Thoracic aorta (tissue), 2 donors: ENCODE measurements around the gene TTC16. TPM values are rescaled to one million over a fixed set of nuclear protein-coding genes. Genes with fewer than 3 reads are reported as not detected.

ENCODE experiments used
- ATAC-seq: fragments of 150-250 bp; one replicate; pipeline ENCODE4 v1.8.0; 2017; ENCODE audit warnings: low read depth; ENCODE audit not compliant: insufficient number of reproducible peaks, low FRiP score
- DNase-seq: peaks from one replicate; pipeline ENCODE4 v3.0.0-alpha.2; 2020; ENCODE audit warnings: low spot score
- H3K27ac ChIP-seq, 2 donors: fragments of 200-600 bp; sonication (generic); 1 replicate in 1 of 2; 2 replicates in 1 of 2; pipeline ENCODE4 v1.5.1; 2016; ENCODE audit warnings: mild to moderate bottlenecking in 2 of 2, moderate library complexity in 2 of 2
- H3K27me3 ChIP-seq: fragments of 200-600 bp; sonication (generic); replicated peaks from 2 replicates; pipeline ENCODE4 v1.6.0; 2016; ENCODE audit warnings: mild to moderate bottlenecking; ENCODE audit not compliant: insufficient read depth
- H3K36me3 ChIP-seq: fragments of 200-600 bp; sonication (generic); one replicate; pipeline ENCODE4 v1.5.1; 2016
- H3K4me1 ChIP-seq, 2 donors: fragments of 200-600 bp; sonication (generic); 1 replicate in 1 of 2; 2 replicates in 1 of 2; pipeline versions ENCODE4 v1.5.1 to v1.6.0; 2016; ENCODE audit warnings: low read depth in 2 of 2, mild to moderate bottlenecking in 1 of 2; ENCODE audit not compliant: control insufficient read depth in 1 of 2
- H3K4me3 ChIP-seq: fragments of 200-600 bp; sonication (generic); 2 replicates; pipeline ENCODE4 v1.5.1; 2016; ENCODE audit warnings: mild to moderate bottlenecking
- H3K9me3 ChIP-seq: fragments of 200-600 bp; sonication (generic); 2 replicates; pipeline ENCODE4 v1.5.1; 2016
- total RNA-seq, 2 donors: library from RNA; depleted of rRNA; stranded (reverse); fragments of >200 nt; gene quantifications; one replicate each; pipeline versions ENCODE4 v1.1.0 to v1.2.3, GENCODE V29; 2016
- TF ChIP-seq, protein P1 (sequence below): fragments of 200-600 bp; sonication (generic); IDR thresholded peaks from one replicate; pipeline ENCODE4 v1.5.1; 2019; ENCODE audit warnings: antibody characterized with exemption

TTC16 gene
- total RNA-seq, 2 donors from 2014 or later = 0.14 to 0.27 TPM

GRCh38 chr9:127773272-127773671 lies 57.4 kb downstream of the TTC16 start:
- H3K36me3 ChIP-seq = no peaks in the 10 kb centered on the region
- H3K9me3 ChIP-seq = no peaks in the 10 kb centered on the region
- H3K27ac ChIP-seq = no peak overlapping the region
- H3K4me1 ChIP-seq = peaks cover 8% of the 10 kb centered on the region in 2 donors
- TF ChIP-seq, protein P1, sequence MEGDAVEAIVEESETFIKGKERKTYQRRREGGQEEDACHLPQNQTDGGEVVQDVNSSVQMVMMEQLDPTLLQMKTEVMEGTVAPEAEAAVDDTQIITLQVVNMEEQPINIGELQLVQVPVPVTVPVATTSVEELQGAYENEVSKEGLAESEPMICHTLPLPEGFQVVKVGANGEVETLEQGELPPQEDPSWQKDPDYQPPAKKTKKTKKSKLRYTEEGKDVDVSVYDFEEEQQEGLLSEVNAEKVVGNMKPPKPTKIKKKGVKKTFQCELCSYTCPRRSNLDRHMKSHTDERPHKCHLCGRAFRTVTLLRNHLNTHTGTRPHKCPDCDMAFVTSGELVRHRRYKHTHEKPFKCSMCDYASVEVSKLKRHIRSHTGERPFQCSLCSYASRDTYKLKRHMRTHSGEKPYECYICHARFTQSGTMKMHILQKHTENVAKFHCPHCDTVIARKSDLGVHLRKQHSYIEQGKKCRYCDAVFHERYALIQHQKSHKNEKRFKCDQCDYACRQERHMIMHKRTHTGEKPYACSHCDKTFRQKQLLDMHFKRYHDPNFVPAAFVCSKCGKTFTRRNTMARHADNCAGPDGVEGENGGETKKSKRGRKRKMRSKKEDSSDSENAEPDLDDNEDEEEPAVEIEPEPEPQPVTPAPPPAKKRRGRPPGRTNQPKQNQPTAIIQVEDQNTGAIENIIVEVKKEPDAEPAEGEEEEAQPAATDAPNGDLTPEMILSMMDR = no peak
- no peak overlapping the region for H3K4me3 ChIP-seq
- no peaks in the 10 kb centered on the region for H3K27me3 ChIP-seq
- DNase-seq (no peak), ATAC-seq (no peak)

DNA sequence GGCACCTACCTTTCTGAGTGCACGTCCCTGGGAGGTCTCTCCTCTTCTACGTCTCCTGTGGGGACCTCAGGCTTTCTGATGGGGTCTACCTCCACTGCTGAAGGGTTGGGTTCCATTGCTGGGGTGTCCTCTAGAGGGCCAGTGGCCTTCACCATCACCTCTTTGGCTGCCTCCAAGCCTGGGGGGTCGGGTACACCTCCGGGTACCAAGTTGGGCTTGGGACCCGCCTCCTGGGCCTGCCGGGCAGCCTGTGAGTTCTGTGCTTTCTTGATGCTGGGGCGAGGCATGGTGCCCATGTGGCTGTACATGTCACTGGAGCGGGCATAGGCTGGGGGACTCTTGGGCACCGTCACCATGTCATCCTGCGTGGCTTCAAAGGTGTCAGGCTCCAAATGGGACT lies 58.1 kb downstream of the TTC16 start:
- Histone ChIP-seq H3K9me3 (no peaks in the 10 kb centered on the region), H3K27me3 (no peaks in the 10 kb centered on the region)
- no peak for ATAC-seq

GRCh38 chr9:127776195-127776923 lies 60.5 kb downstream of the TTC16 start:
- TF ChIP-seq, protein P1 = no peak
- ATAC-seq (no peak), DNase-seq (no peak)
- Histone ChIP-seq H3K9me3 (no peaks in the 10 kb centered on the region), H3K4me3 (peak overlapping the region; percentile 18), H3K4me1 (no peaks in the 10 kb centered on the region), H3K36me3 (no peaks in the 10 kb centered on the region), H3K27me3 (no peaks in the 10 kb centered on the region), H3K27ac (no peak overlapping the region)

More for the DNA sequence above, 58.1 kb downstream of the TTC16 start:
- no peak overlapping the region for H3K27ac ChIP-seq
- DNase-seq = no peak
- peaks cover 8% of the 10 kb centered on the region in 2 donors for H3K4me1 ChIP-seq
- H3K4me3 ChIP-seq = no peak overlapping the region
- H3K36me3 ChIP-seq = no peaks in the 10 kb centered on the region
- TF ChIP-seq, protein P1 = no peak

DNA sequence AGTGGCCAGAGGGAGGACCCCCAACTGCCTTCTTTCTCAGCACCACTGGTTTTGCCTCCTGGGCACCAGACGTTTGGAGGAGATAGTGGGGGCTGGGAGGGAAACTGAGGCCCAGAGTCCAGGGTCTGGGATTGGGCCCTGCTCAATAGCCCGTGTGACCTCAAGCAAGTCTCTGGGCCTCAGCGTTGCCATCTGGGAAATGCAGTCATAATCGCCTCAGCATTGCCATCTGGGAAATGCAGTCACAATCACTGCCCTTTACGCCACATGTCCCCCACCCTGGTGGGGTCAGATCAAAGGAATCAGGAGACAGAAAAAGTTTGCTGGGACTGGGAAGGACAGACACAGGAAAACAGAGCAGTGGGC lies 61.0 kb downstream of the TTC16 start:
- no peak for ATAC-seq
- Histone ChIP-seq H3K4me3 (peak overlapping the region; percentile 18), H3K36me3 (no peaks in the 10 kb centered on the region), H3K27ac (no peak overlapping the region), H3K27me3 (no peaks in the 10 kb centered on the region), H3K9me3 (no peaks in the 10 kb centered on the region), H3K4me1 (no peaks in the 10 kb centered on the region)
- TF ChIP-seq, protein P1 = no peak
- no peak for DNase-seq

- H3K27me3 ChIP-seq = no peaks in the 10 kb centered on the region
- DNase-seq (no peak), ATAC-seq (no peak)
- H3K36me3 ChIP-seq = no peaks in the 10 kb centered on the region
- H3K4me3 ChIP-seq = peak overlapping the region; percentile 45
- H3K27ac ChIP-seq = no peak overlapping the region
- TF ChIP-seq, protein P1 = no peak
- H3K4me1 ChIP-seq = no peaks in the 10 kb centered on the region
- no peaks in the 10 kb centered on the region for H3K9me3 ChIP-seq
Observed at GRCh38 chr9:127777368-127777980, 61.6 kb downstream of the TTC16 start.
